Caco-2 (cell line): ENCODE results near the gene STXBP1. TPM values are rescaled to one million over a fixed set of nuclear protein-coding genes. Genes with fewer than 3 reads are reported as not detected.
A peak's percentile ranks its signal among the peaks of the same experiment; 100 is the strongest.

ENCODE experiments used
- BruUV-seq: library from RNA; stranded (reverse); fragments of 400-500 nt; replicated peaks from 2 replicates; lab custom pipeline; 2021; lab: Mats Ljungman, UMichigan
- CTCF ChIA-PET: fragments of 300-600 bp; sonication (Branson Sonifier 250); formaldehyde crosslinking; loops from one replicate; lab custom pipeline; 2022; ENCODE audit warnings: antibody characterized with exemption; lab: Charles Lee
- POLR2A ChIA-PET: fragments of 300-600 bp; sonication (Branson Sonifier 250); formaldehyde crosslinking; loops from one replicate; lab custom pipeline; 2022; ENCODE audit warnings: antibody characterized with exemption; lab: Charles Lee
- DNase-seq, 2 experiments: peaks; one replicate each; pipeline versions ENCODE4 v3.0.0 to v3.0.0-alpha.2; 2020 to 2022
- H3K27me3 ChIP-seq: replicated peaks from 2 replicates; pipeline ENCODE4 v1.6.0; 2011; ENCODE audit warnings: low read length; ENCODE audit not compliant: control insufficient read depth, insufficient read depth
- H3K36me3 ChIP-seq: 2 replicates; pipeline ENCODE4 v1.5.1; 2011; ENCODE audit warnings: low read length; ENCODE audit not compliant: control insufficient read depth, insufficient read depth
- H3K4me1 ChIP-seq: fragments of 250-450 bp; sonication (Bioruptor Pico); 2 replicates; pipeline ENCODE4 v1.5.1; 2020; ENCODE audit warnings: mild to moderate bottlenecking
- H3K4me3 ChIP-seq: 2 replicates; pipeline ENCODE4 v1.5.1; 2011; ENCODE audit warnings: low read depth, mild to moderate bottlenecking, control low read depth, low read length
- H3K9me3 ChIP-seq: fragments of 250-450 bp; sonication (Bioruptor Pico); 2 replicates; pipeline ENCODE4 v1.5.1; 2020; ENCODE audit warnings: mild to moderate bottlenecking, moderate library complexity
- H3K27ac Mint-ChIP-seq: one replicate; pipeline ENCODE4 v1.8.0; 2022; ENCODE audit warnings: mixed read lengths; ENCODE audit not compliant: unreplicated experiment
- H3K27me3 Mint-ChIP-seq: one replicate; pipeline ENCODE4 v1.8.0; 2022; ENCODE audit warnings: mixed read lengths; ENCODE audit not compliant: insufficient read depth, unreplicated experiment
- H3K36me3 Mint-ChIP-seq: one replicate; pipeline ENCODE4 v1.8.0; 2022; ENCODE audit warnings: mild to moderate bottlenecking, mixed read lengths; ENCODE audit not compliant: insufficient read depth, unreplicated experiment
- H3K4me1 Mint-ChIP-seq: one replicate; pipeline ENCODE4 v1.8.0; 2022; ENCODE audit warnings: low read depth, mixed read lengths; ENCODE audit not compliant: unreplicated experiment
- H3K4me3 Mint-ChIP-seq: one replicate; pipeline ENCODE4 v1.8.0; 2022; ENCODE audit warnings: mild to moderate bottlenecking, moderate library complexity, mixed read lengths; ENCODE audit not compliant: unreplicated experiment
- H3K9me3 Mint-ChIP-seq: one replicate; pipeline ENCODE4 v1.8.0; 2022; ENCODE audit warnings: mixed read lengths; ENCODE audit not compliant: unreplicated experiment
- CTCF ChIP-seq, 2 experiments: fragments of 200-600 bp in 1 of 2; IDR thresholded peaks; 1 replicate in 1 of 2; 2 replicates in 1 of 2; pipeline versions ENCODE4 v1.5.1 to v1.8.0; 2011 to 2022; ENCODE audit warnings: antibody characterized with exemption in 1 of 2, control low read depth in 1 of 2, inconsistent platforms in 1 of 2, low read depth in 1 of 2, low read length in 1 of 2, mild to moderate bottlenecking in 1 of 2, moderate library complexity in 1 of 2; ENCODE audit not compliant: insufficient read depth in 1 of 2, severe bottlenecking in 1 of 2, unreplicated experiment in 1 of 2
- intact Hi-C: fragments of 100-400 bp; cut with micrococcal nuclease; formaldehyde crosslinking; loops from one replicate; pipeline ENCODE4 v1.10.0; 2022; ENCODE audit not compliant: unreplicated experiment
- total RNA-seq: library from RNA; stranded (reverse); gene quantifications from 2 replicates; pipeline ENCODE4 v1.2.3, GENCODE V29; 2022

Gene STXBP1
- total RNA-seq, 1 experiment from 2014 or later = 5.5 TPM

GRCh38 chr9:127562841-127563401 lies 49.2 kb upstream of the STXBP1 start:
- Mint-ChIP-seq H3K4me1 (peaks cover 14% of the 10 kb centered on the region), H3K27ac (peak overlapping the region; percentile 12), H3K36me3 (peaks cover 56% of the 10 kb centered on the region), H3K9me3 (no peaks in the 10 kb centered on the region), H3K4me3 (no peak overlapping the region), H3K27me3 (no peaks in the 10 kb centered on the region)
- no peak for TF ChIP-seq CTCF (IDR thresholded peaks at IDR 0.05; ENCODE audit: insufficient read depth in 1 of 2, low read depth in 1 of 2, low read length in 1 of 2, severe bottlenecking in 1 of 2, unreplicated experiment in 1 of 2)
- CTCF ChIA-PET = no interaction called here
- DNase-seq = no peak
- no peaks in the 10 kb centered on the region for H3K27me3 ChIP-seq
- no TSS peak for BruUV-seq
- H3K4me1 ChIP-seq = peaks cover 34% of the 10 kb centered on the region
- H3K4me3 ChIP-seq = no peak overlapping the region
- intact Hi-C loops = no loop called here
- H3K9me3 ChIP-seq = no peaks in the 10 kb centered on the region
- POLR2A ChIA-PET = no interaction called here
- H3K36me3 ChIP-seq = no peaks in the 10 kb centered on the region; the same call in 1 of the 2 replicates

DNA sequence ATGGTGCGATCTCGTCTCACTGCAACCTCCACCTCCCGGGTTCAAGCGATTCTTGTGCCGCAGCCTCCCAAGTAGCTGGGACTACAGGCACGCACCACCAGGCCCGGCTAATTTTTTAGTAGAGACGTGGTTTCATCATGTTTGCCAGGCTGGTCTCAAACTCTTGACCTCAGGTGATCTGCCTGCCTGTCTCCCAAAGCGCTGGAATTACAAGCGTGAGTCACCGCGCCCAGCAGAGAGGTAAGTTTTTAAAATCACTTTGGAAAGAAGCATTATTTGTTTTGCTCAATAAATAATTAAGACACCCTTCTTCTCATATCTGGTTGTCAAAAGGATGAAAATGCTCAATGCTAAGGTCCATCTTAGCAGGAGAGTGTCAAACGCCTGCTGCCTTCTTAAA lies 48.5 kb upstream of the STXBP1 start:
- Mint-ChIP-seq H3K36me3 (peaks cover 56% of the 10 kb centered on the region), H3K4me1 (peaks cover 14% of the 10 kb centered on the region), H3K27ac (peak overlapping the region; percentile 12), H3K27me3 (no peaks in the 10 kb centered on the region), H3K4me3 (no peak overlapping the region), H3K9me3 (no peaks in the 10 kb centered on the region)
- ChIA-PET POLR2A (no interaction called here), CTCF (no interaction called here)
- BruUV-seq = no TSS peak
- Histone ChIP-seq H3K9me3 (no peaks in the 10 kb centered on the region), H3K27me3 (no peaks in the 10 kb centered on the region), H3K36me3 (no peaks in the 10 kb centered on the region; the same call in 1 of the 2 replicates), H3K4me1 (peaks cover 31% of the 10 kb centered on the region), H3K4me3 (no peak overlapping the region)
- intact Hi-C loops = no loop called here
- no peak for TF ChIP-seq CTCF (IDR thresholded peaks at IDR 0.05; ENCODE audit: insufficient read depth in 1 of 2, low read depth in 1 of 2, low read length in 1 of 2, severe bottlenecking in 1 of 2, unreplicated experiment in 1 of 2)
- no peak for DNase-seq

GRCh38 chr9:127565231-127565630 lies 46.8 kb upstream of the STXBP1 start:
- Mint-ChIP-seq H3K36me3 (peaks cover 48% of the 10 kb centered on the region), H3K4me1 (peaks cover 14% of the 10 kb centered on the region), H3K27me3 (no peaks in the 10 kb centered on the region), H3K27ac (no peak overlapping the region), H3K4me3 (no peak overlapping the region), H3K9me3 (no peaks in the 10 kb centered on the region)
- H3K4me3 ChIP-seq = no peak overlapping the region
- H3K9me3 ChIP-seq = no peaks in the 10 kb centered on the region
- BruUV-seq = no TSS peak
- peaks cover 31% of the 10 kb centered on the region for H3K4me1 ChIP-seq
- TF ChIP-seq CTCF (IDR thresholded peaks at IDR 0.05; ENCODE audit: insufficient read depth in 1 of 2, low read depth in 1 of 2, low read length in 1 of 2, severe bottlenecking in 1 of 2, unreplicated experiment in 1 of 2) = no peak
- ChIA-PET CTCF (interaction anchor here (2.3 kb wide), 1 partner anchor 62 kb away, joined by 5 read pairs; no protein-coding TSS in a partner anchor), POLR2A (no interaction called here)
- H3K27me3 ChIP-seq = no peaks in the 10 kb centered on the region
- intact Hi-C loops = no loop called here
- no peaks in the 10 kb centered on the region for H3K36me3 ChIP-seq
- DNase-seq = no peak
